HepG2 (cell line): ENCODE results near the gene MRPS7. TPM values are rescaled to one million over a fixed set of nuclear protein-coding genes. Genes with fewer than 3 reads are reported as not detected.

Experiments used
- ARNT2 ChIP-seq: sonication (generic); formaldehyde crosslinking; IDR thresholded peaks from 2 replicates; pipeline ENCODE4 v1.8.0; 2022; ENCODE audit warnings: mild to moderate bottlenecking, low read depth, missing genetic modification reagents, moderate library complexity
- ELF3 ChIP-seq: IDR thresholded peaks from 2 replicates; pipeline ENCODE4 v1.6.1; 2016; ENCODE audit warnings: missing genetic modification reagents, missing compliant biosample characterization
- HNF4A ChIP-seq: sonication (generic); formaldehyde crosslinking; IDR thresholded peaks from 2 replicates; pipeline ENCODE4 v1.4.0; 2020; ENCODE audit warnings: missing genetic modification reagents
- NR2F2 ChIP-seq: IDR thresholded peaks from 2 replicates; pipeline ENCODE4 v1.6.1; 2012; ENCODE audit warnings: low read depth, inconsistent platforms, borderline replicate concordance
- REPIN1 ChIP-seq: sonication (generic); formaldehyde crosslinking; IDR thresholded peaks from 2 replicates; pipeline ENCODE4 v1.8.0; 2022; ENCODE audit warnings: missing genetic modification reagents, low read depth, mild to moderate bottlenecking, borderline replicate concordance
- SMC3 ChIP-seq: IDR thresholded peaks from 2 replicates; pipeline ENCODE4 v1.6.1; 2011; ENCODE audit warnings: low read length, improper control_type of control experiment
- SNAPC2 ChIP-seq: sonication (generic); formaldehyde crosslinking; IDR thresholded peaks from 2 replicates; pipeline ENCODE4 v1.8.1; 2022; ENCODE audit warnings: mild to moderate bottlenecking, missing genetic modification reagents
- STAT5B ChIP-seq: sonication (generic); formaldehyde crosslinking; IDR thresholded peaks from 2 replicates; pipeline ENCODE4 v1.4.0; 2020; ENCODE audit warnings: missing genetic modification reagents
- TOE1 ChIP-seq: sonication (generic); formaldehyde crosslinking; IDR thresholded peaks from 2 replicates; pipeline ENCODE4 v1.4.0; 2020; ENCODE audit warnings: mild to moderate bottlenecking, missing genetic modification reagents
- ZNF12 ChIP-seq: sonication (generic); formaldehyde crosslinking; IDR thresholded peaks from 2 replicates; pipeline ENCODE4 v1.5.0; 2020; ENCODE audit warnings: missing genetic modification reagents
- ZNF572 ChIP-seq: sonication (generic); formaldehyde crosslinking; IDR thresholded peaks from 2 replicates; pipeline ENCODE4 v1.5.1; 2020; ENCODE audit warnings: mild to moderate bottlenecking, missing genetic modification reagents
- ZNF607 ChIP-seq: sonication (generic); formaldehyde crosslinking; IDR thresholded peaks from 2 replicates; pipeline ENCODE4 v1.5.1; 2020; ENCODE audit warnings: missing genetic modification reagents, mild to moderate bottlenecking, borderline replicate concordance
- ZNF614 ChIP-seq: IDR thresholded peaks from 2 replicates; pipeline ENCODE4 v1.6.1; 2018; ENCODE audit warnings: missing biosample characterization, missing genetic modification reagents, inconsistent platforms, borderline replicate concordance
- ZNF615 ChIP-seq: sonication (generic); formaldehyde crosslinking; IDR thresholded peaks from 2 replicates; pipeline ENCODE4 v1.5.0; 2020; ENCODE audit warnings: mild to moderate bottlenecking, missing genetic modification reagents, borderline replicate concordance
- ZNF781 ChIP-seq: sonication (generic); formaldehyde crosslinking; IDR thresholded peaks from 2 replicates; pipeline ENCODE4 v1.5.1; 2020; ENCODE audit warnings: borderline replicate concordance, mild to moderate bottlenecking, missing genetic modification reagents; ENCODE audit errors: not compliant biosample characterization
- ZSCAN31 ChIP-seq: sonication (generic); formaldehyde crosslinking; IDR thresholded peaks from 2 replicates; pipeline ENCODE4 v1.5.0; 2020; ENCODE audit warnings: low read depth, mild to moderate bottlenecking, missing genetic modification reagents
- polyA plus RNA-seq, 8 experiments: library from polyadenylated mRNA; depleted of rRNA in 3 of 8; stranded (reverse) in 7 of 8; unstranded in 1 of 8; fragments of >200 nt; fragmentation: Illumina TruSeq in 4 of 8; extraction: Trizol in 4 of 8; gene quantifications; 2 replicates each; pipeline versions ENCODE4 v1.2.1 to v1.2.3, GENCODE V29; 2011 to 2016; ENCODE audit warnings: low read depth in 4 of 8, missing spikeins in 1 of 8, mixed read lengths in 1 of 8; ENCODE audit not compliant: insufficient read depth in 1 of 8
- total RNA-seq, 5 experiments: library from RNA; depleted of rRNA; stranded (reverse); fragments of >200 nt; fragmentation: Illumina TruSeq; extraction: Trizol; gene quantifications; 2 replicates each; pipeline ENCODE4 v1.2.3, GENCODE V29; 2016; ENCODE audit warnings: low read depth in 1 of 5
- TF ChIP-seq, protein P1 (sequence below): fragments of 450-650 bp; IDR thresholded peaks from 2 replicates; pipeline ENCODE4 v1.6.1; 2016
- TF ChIP-seq, protein P2 (sequence below): sonication (generic); formaldehyde crosslinking; IDR thresholded peaks from 2 replicates; pipeline ENCODE4 v1.9.0; 2022; ENCODE audit warnings: missing genetic modification reagents, mild to moderate bottlenecking, borderline replicate concordance
- TF ChIP-seq, protein P3 (sequence below): sonication (generic); formaldehyde crosslinking; IDR thresholded peaks from 2 replicates; pipeline ENCODE4 v1.5.0; 2020; ENCODE audit warnings: missing genetic modification reagents, mild to moderate bottlenecking, borderline replicate concordance
- TF ChIP-seq, protein P4 (sequence below): sonication (generic); formaldehyde crosslinking; IDR thresholded peaks from 2 replicates; pipeline ENCODE4 v1.4.0; 2020; ENCODE audit warnings: missing genetic modification reagents, low read depth, mild to moderate bottlenecking, borderline replicate concordance
- TF ChIP-seq, protein P5 (sequence below): sonication (generic); formaldehyde crosslinking; conservative IDR thresholded peaks from 2 replicates; pipeline ENCODE4 v1.8.0; 2022; ENCODE audit warnings: low read depth, missing genetic modification reagents

The MRPS7 gene
- total and polyA plus RNA-seq, 2 of the 13 experiments (the other 11 are each of a cell fraction or from before 2014, with no cell fraction given), result 97.0 to 162 TPM

DNA sequence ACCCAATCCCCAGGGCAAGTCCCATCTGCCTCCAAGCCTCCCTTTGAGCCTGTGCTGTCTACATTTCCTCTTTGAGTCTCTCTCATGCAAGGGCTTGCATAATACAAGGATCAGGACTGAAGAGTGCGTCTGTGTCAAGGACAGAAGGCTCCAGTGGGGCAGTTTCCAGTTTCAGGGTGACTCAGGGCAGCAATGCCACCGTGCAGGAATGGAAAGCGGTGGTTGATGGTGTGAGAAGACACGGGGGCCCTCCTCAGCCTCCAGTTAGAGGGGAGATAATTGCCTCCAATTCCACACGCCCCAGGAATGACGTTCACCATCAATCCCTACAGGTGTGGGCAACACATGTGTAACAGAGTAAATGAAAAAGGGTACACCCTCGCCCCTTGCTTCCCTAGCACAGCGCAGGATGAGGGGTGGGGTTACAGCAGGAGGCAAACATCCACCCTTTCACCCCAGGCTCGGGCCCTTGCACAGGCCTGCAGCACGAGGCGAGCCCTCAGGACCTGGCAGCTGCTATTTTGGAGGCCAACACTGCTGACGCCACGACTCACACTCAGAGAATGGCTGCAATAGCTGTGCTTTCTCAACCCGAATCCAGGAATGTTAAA, 52.4 kb downstream of the MRPS7 start (continued):
- no peak for TF ChIP-seq SNAPC2 (CRISPR knock-in tag)
- peak; percentile 24; the same call in 1 of the 2 replicates for TF ChIP-seq SMC3
- TF ChIP-seq ZNF572 (CRISPR knock-in tag), result 0 out of 2 replicates have a peak, but pooled peaks have one; percentile 51
- TF ChIP-seq ZNF12, result peak; percentile 45; the same call in 1 of the 2 replicates
- TF ChIP-seq REPIN1 (CRISPR knock-in tag), result 0 out of 2 replicates have a peak, but pooled peaks have one; percentile 21
- TF ChIP-seq ZNF615 (CRISPR knock-in tag), result no peak
- no peak for TF ChIP-seq ZNF781 (CRISPR knock-in tag)
- no peak for TF ChIP-seq TOE1 (CRISPR knock-in tag)
- 0 out of 2 replicates have a peak, but pooled peaks have one; percentile 23 for TF ChIP-seq NR2F2
- TF ChIP-seq HNF4A, result peak; percentile 63
- TF ChIP-seq, protein P1, sequence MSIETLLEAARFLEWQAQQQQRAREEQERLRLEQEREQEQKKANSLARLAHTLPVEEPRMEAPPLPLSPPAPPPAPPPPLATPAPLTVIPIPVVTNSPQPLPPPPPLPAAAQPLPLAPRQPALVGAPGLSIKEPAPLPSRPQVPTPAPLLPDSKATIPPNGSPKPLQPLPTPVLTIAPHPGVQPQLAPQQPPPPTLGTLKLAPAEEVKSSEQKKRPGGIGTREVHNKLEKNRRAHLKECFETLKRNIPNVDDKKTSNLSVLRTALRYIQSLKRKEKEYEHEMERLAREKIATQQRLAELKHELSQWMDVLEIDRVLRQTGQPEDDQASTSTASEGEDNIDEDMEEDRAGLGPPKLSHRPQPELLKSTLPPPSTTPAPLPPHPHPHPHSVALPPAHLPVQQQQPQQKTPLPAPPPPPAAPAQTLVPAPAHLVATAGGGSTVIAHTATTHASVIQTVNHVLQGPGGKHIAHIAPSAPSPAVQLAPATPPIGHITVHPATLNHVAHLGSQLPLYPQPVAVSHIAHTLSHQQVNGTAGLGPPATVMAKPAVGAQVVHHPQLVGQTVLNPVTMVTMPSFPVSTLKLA, result no peak
- TF ChIP-seq, protein P2, sequence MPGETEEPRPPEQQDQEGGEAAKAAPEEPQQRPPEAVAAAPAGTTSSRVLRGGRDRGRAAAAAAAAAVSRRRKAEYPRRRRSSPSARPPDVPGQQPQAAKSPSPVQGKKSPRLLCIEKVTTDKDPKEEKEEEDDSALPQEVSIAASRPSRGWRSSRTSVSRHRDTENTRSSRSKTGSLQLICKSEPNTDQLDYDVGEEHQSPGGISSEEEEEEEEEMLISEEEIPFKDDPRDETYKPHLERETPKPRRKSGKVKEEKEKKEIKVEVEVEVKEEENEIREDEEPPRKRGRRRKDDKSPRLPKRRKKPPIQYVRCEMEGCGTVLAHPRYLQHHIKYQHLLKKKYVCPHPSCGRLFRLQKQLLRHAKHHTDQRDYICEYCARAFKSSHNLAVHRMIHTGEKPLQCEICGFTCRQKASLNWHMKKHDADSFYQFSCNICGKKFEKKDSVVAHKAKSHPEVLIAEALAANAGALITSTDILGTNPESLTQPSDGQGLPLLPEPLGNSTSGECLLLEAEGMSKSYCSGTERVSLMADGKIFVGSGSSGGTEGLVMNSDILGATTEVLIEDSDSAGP (CRISPR knock-in tag), result peak; percentile 25; the same call in 1 of the 2 replicates
- TF ChIP-seq, protein P3, sequence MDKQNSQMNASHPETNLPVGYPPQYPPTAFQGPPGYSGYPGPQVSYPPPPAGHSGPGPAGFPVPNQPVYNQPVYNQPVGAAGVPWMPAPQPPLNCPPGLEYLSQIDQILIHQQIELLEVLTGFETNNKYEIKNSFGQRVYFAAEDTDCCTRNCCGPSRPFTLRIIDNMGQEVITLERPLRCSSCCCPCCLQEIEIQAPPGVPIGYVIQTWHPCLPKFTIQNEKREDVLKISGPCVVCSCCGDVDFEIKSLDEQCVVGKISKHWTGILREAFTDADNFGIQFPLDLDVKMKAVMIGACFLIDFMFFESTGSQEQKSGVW, result no peak
- TF ChIP-seq ZNF614, result 0 out of 2 replicates have a peak, but pooled peaks have one; percentile 18
- TF ChIP-seq ZNF607 (CRISPR knock-in tag), result no peak
- TF ChIP-seq ELF3 (CRISPR knock-in tag), result peak; percentile 61; the same call in 1 of the 2 replicates
- TF ChIP-seq, protein P4, sequence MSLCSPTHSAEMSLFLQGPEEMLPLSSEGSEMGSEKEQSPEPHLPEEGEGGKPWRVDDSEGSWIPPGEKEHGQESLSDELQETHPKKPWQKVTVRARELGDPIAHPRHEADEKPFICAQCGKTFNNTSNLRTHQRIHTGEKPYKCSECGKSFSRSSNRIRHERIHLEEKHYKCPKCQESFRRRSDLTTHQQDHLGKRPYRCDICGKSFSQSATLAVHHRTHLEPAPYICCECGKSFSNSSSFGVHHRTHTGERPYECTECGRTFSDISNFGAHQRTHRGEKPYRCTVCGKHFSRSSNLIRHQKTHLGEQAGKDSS (CRISPR knock-in tag), result no peak
- TF ChIP-seq STAT5B (CRISPR knock-in tag), result no peak
- TF ChIP-seq, protein P5, sequence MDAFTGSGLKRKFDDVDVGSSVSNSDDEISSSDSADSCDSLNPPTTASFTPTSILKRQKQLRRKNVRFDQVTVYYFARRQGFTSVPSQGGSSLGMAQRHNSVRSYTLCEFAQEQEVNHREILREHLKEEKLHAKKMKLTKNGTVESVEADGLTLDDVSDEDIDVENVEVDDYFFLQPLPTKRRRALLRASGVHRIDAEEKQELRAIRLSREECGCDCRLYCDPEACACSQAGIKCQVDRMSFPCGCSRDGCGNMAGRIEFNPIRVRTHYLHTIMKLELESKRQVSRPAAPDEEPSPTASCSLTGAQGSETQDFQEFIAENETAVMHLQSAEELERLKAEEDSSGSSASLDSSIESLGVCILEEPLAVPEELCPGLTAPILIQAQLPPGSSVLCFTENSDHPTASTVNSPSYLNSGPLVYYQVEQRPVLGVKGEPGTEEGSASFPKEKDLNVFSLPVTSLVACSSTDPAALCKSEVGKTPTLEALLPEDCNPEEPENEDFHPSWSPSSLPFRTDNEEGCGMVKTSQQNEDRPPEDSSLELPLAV, result no peak
- TF ChIP-seq ARNT2 (CRISPR knock-in tag), result 0 out of 2 replicates have a peak, but pooled peaks have one; percentile 25
- peak; percentile 25; the same call in 1 of the 2 replicates for TF ChIP-seq ZSCAN31 (CRISPR knock-in tag)
